GM12878 (cell line): Measurements from ENCODE around the gene DUSP11. TPM values are rescaled to one million over a fixed set of nuclear protein-coding genes. Genes with fewer than 3 reads are reported as not detected.
A peak's percentile ranks its signal among the peaks of the same experiment; 100 is the strongest.

Source experiments
- CEBPB ChIP-seq, 2 experiments: fragments of 150-350 bp in 1 of 2; IDR thresholded peaks; 2 replicates each; pipeline ENCODE4 v1.6.1; 2012 to 2014; ENCODE audit warnings: low read depth in 2 of 2, low read length in 2 of 2, borderline replicate concordance in 1 of 2, inconsistent platforms in 1 of 2
- CREM ChIP-seq: IDR thresholded peaks from 2 replicates; pipeline ENCODE4 v1.6.1; 2014; ENCODE audit warnings: antibody characterized with exemption, low read depth
- DPF2 ChIP-seq: fragments of 450-650 bp; IDR thresholded peaks from 2 replicates; pipeline ENCODE4 v1.6.1; 2017; ENCODE audit warnings: mild to moderate bottlenecking
- EED ChIP-seq: sonication (generic); IDR thresholded peaks from 2 replicates; pipeline ENCODE4 v1.6.1; 2016; ENCODE audit warnings: antibody characterized with exemption, low read depth
- IRF4 ChIP-seq: IDR thresholded peaks from 2 replicates; pipeline ENCODE4 v1.6.1; 2011; ENCODE audit warnings: low read depth, low read length
- KAT2A ChIP-seq: conservative IDR thresholded peaks from 2 replicates; pipeline ENCODE4 v1.6.1; 2011; ENCODE audit warnings: low read depth, low read length; ENCODE audit not compliant: control insufficient read depth
- MEF2A ChIP-seq: IDR thresholded peaks from 2 replicates; pipeline ENCODE4 v1.6.1; 2011; ENCODE audit warnings: low read depth, mild to moderate bottlenecking, low read length, moderate library complexity; ENCODE audit not compliant: insufficient read depth
- MEF2B ChIP-seq: fragments of 450-650 bp; IDR thresholded peaks from 2 replicates; pipeline ENCODE4 v1.6.1; 2018; ENCODE audit warnings: mild to moderate bottlenecking, moderate library complexity; ENCODE audit not compliant: partially characterized antibody, poor library complexity, severe bottlenecking
- MTA3 ChIP-seq: IDR thresholded peaks from 2 replicates; pipeline ENCODE4 v1.6.1; 2012; ENCODE audit warnings: low read length, inconsistent platforms, borderline replicate concordance
- MYC ChIP-seq: IDR thresholded peaks from 2 replicates; pipeline ENCODE4 v1.6.1; 2011; ENCODE audit warnings: mild to moderate bottlenecking, low read length, moderate library complexity, inconsistent platforms; ENCODE audit not compliant: insufficient read depth, insufficient replicate concordance, insufficient read length, severe bottlenecking
- NFIC ChIP-seq: IDR thresholded peaks from 2 replicates; pipeline ENCODE4 v1.6.1; 2012; ENCODE audit warnings: low read depth, mild to moderate bottlenecking, inconsistent platforms, low read length, moderate library complexity
- NFYB ChIP-seq: IDR thresholded peaks from 2 replicates; pipeline ENCODE4 v1.6.1; 2011; ENCODE audit warnings: low read depth, mild to moderate bottlenecking, low read length, improper control_type of control experiment, moderate library complexity; ENCODE audit not compliant: insufficient read depth
- RCOR1 ChIP-seq: conservative IDR thresholded peaks from 2 replicates; pipeline ENCODE4 v1.6.1; 2012; ENCODE audit warnings: low read depth, low read length, improper control_type of control experiment
- SIN3A ChIP-seq: IDR thresholded peaks from 2 replicates; pipeline ENCODE4 v1.6.1; 2012; ENCODE audit warnings: low read depth, low read length, improper control_type of control experiment
- SMARCA5 ChIP-seq: fragments of 450-650 bp; IDR thresholded peaks from 2 replicates; pipeline ENCODE4 v1.6.1; 2017; ENCODE audit warnings: mild to moderate bottlenecking
- SPI1 ChIP-seq: IDR thresholded peaks from 2 replicates; pipeline ENCODE4 v1.6.1; 2011; ENCODE audit warnings: low read depth, mild to moderate bottlenecking, low read length, moderate library complexity, borderline replicate concordance; ENCODE audit not compliant: insufficient read depth
- ZNF217 ChIP-seq: fragments of 450-650 bp; IDR thresholded peaks from 2 replicates; pipeline ENCODE4 v1.6.1; 2017; ENCODE audit warnings: antibody characterized with exemption, mild to moderate bottlenecking
- polyA plus RNA-seq, 11 experiments: library from polyadenylated mRNA; depleted of rRNA in 4 of 11; unstranded in 6 of 11; stranded (reverse) in 5 of 11; fragments of >200 nt; fragmentation: Nextera tagmentation in 4 of 11; fragmentation: Illumina TruSeq in 1 of 11; extraction: Ambion mirVana in 4 of 11; extraction: Trizol in 1 of 11; gene quantifications; 1 replicate in 1 of 11; 2 replicates in 10 of 11; pipeline versions ENCODE4 v1.2.1 to v1.2.3, GENCODE V29; 2011 to 2016; ENCODE audit warnings: inconsistent platforms in 2 of 11, missing spikeins in 2 of 11, low read depth in 1 of 11
- total RNA-seq, 4 experiments: library from RNA; depleted of rRNA in 3 of 4; stranded (reverse); fragments of >200 nt in 3 of 4; fragmentation: Illumina TruSeq in 1 of 4; extraction: Trizol in 1 of 4; gene quantifications; 2 replicates each; pipeline versions ENCODE4 v1.2.1 to v1.2.3, GENCODE V29; 2013 to 2021
- TF ChIP-seq, protein P1 (sequence below): fragments of 450-650 bp; IDR thresholded peaks from 2 replicates; pipeline ENCODE4 v1.6.1; 2017; ENCODE audit warnings: mild to moderate bottlenecking

DUSP11 gene
- total and polyA plus RNA-seq, 10 of the 15 experiments (the other 5 are each of a cell fraction or from before 2014, with no cell fraction given): 26.4 to 78.4 (median 47.9) TPM

DNA sequence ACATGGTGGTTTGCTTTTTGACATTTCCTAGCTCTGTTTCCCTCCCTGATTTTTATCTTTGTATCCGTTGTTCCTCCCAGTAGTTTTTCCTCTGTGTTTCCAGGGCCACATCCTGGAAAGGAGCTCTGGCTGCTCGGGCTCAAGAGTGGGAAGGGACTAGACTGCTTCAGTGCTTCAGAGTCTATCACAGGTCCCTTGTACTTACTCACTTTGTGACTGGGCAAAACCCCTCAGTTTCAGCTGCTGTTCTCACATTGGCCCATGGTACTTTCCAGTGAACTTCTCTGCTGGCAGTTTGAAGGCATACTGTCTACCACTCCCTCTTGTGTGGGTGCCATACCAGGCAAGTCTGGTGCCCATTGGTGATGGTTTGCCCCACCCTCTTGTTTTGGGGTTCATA, 41.3 kb upstream of the DUSP11 start (continued):
- TF ChIP-seq ZNF217 (no peak), DPF2 (peak; percentile 59; the same call in 1 of the 2 replicates), KAT2A (no peak), MEF2A (no peak), EED (peak; percentile 48; the same call in 1 of the 2 replicates), SIN3A (no peak), RCOR1 (no peak), CREM (no peak), NFIC (0 out of 2 replicates have a peak, but pooled peaks have one; percentile 10), MYC (no peak), NFYB (no peak), CEBPB (IDR thresholded peaks at IDR 0.05; ENCODE audit: borderline replicate concordance in 1 of 2, low read depth in 2 of 2, low read length in 2 of 2) (no peak), MTA3 (peak; percentile 30; the same call in 1 of the 2 replicates), IRF4 (peak; percentile 74), SPI1 (no peak), MEF2B (no peak), SMARCA5 (0 out of 2 replicates have a peak, but pooled peaks have one; percentile 18)
- TF ChIP-seq, protein P1, sequence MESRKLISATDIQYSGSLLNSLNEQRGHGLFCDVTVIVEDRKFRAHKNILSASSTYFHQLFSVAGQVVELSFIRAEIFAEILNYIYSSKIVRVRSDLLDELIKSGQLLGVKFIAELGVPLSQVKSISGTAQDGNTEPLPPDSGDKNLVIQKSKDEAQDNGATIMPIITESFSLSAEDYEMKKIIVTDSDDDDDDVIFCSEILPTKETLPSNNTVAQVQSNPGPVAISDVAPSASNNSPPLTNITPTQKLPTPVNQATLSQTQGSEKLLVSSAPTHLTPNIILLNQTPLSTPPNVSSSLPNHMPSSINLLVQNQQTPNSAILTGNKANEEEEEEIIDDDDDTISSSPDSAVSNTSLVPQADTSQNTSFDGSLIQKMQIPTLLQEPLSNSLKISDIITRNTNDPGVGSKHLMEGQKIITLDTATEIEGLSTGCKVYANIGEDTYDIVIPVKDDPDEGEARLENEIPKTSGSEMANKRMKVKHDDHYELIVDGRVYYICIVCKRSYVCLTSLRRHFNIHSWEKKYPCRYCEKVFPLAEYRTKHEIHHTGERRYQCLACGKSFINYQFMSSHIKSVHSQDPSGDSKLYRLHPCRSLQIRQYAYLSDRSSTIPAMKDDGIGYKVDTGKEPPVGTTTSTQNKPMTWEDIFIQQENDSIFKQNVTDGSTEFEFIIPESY: no peak
- TF ChIP-seq, all 136 proteins: peak for 24
